NCI-H1105 (cell line): Measurements from ENCODE around the gene LRRC73.
"Not testable (repeated sequence)": the region's sequence is repeated elsewhere in the genome, so short reads cannot be mapped to it uniquely, and the experiment has no call there.

ENCODE experiments used
- DNase-seq: peaks from one replicate; lab custom pipeline; 2025; lab: John Stamatoyannopoulos, UW

LRRC73 gene

DNA sequence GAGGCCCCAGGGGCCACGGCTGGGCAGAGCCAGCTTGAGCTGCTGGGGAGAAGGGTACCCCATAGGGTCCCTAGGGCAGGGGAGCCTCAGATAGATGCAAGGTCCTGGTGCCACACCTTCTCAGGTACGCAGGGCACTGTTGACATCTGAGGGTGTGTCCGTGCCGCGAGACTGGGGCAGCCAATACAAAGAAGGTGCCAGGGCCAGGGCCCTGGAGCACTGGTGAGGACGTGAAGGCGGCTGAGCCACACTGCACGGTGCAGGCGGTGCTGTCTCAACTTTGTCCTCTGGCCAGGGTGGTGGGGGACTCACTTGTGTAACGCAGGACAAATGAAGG is 649 bp upstream of the LRRC73 start:
- DNase-seq: peak; percentile 64

DNA sequence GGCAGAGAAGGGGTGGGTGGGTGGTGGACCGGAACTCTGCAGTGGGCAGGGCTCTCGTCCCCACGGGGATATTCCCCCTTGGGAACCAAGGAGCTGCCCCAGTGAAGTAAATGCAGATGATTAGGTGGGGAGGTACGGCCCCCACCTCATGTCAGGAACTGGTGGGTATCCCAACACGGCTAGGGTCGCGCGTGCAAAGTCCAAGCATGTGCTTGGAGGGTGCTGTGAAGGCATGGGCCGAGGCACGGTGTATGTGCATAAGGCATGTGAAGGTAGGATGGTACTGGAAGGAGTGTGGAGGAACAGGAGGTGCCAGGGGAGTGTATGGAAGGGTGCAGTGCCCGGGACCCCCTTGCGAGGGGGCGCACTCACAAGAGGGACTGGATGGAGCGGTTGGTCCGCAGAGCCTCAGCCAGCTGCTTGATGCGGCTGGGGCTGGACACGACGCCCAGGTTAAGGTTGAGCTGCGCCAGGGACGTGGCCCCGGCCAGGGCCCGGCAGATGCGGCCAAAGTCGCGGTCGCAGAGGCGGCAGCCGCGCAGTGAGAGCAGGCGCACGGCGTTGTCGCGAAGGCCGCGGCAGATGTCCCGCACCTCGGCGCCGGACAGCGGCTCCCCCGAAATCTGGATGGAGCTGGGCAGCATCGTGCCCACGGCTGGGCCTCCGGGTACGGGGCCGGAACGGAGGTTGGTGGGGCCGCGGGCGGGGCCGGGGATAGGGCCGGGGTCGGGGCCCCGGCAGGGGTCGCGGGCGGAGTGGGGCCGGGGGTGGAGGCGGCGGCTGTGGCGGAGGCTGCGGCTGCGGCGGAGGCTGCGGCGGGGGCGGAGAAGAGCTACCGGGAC is 783 bp downstream of the LRRC73 start:
- no peak for DNase-seq

DNA sequence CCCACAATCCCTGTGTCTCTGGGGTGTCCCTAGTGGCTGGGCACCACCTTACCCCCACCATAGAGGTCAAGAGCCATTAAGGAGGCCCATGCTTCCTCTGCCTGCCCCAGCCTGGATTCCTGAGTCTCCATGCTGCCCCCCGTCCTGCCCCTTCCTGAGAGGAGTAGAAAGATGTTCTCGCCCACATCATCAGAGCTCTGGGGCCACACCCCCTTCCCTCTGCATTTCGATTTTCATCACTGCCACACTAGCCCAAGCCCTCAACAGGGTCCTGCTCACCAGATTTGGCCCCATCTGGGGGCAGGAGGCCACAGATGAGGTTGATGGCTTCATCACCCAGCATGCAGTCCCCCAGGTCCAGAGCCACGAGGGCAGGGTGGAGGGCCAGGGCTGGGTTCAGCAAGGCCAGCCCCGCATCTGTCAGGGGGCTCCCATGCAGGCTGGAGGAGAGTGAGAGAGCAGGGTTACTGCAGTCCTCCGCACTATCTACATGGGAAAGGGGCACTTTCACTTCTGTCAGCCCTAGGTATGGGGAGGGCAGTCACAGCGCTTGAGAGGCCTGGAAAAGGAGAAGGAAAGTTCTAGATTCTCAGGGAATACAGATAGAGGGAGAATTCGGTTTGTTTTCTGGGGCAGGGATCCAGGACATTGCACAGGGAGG is 1.5 kb downstream of the LRRC73 start:
- no peak for DNase-seq

DNA sequence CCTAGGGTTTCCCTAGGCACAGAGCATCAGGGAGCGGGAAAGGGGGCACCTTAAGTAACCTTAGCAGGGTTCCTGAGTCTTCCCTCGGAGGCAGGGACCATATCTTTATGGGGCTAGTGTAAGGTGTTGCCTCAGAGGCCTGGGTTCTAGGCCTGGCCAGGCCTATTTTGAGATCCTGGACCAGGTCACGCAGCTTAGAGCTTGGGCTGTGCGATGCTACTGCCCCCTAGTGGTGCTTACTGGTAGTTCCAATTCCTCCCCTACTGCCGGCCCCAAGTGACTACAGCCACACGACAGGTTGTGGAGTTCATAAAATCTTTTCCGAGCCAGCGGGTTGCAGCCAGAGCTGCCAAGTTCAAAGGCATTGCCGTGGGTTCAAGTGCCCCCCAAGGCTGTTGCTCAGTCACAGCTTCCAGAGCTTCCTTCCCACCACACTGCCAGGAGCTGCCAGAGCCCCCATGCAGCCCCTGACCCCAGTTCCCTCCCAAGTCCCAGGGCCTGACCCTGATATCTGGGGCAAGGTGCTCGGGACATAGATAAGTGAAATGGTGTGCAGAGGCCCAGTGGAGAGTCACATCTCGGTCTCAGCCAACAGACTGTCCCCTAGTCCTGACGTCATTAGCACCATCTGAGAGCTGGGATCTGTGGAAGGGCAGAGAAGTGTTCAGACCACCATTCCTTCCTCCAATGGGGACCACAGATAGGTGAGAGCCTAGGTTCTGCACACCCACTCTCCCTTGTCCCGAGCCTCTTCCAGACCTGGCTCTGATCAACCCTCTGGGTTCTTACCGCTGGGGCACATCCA is 3.3 kb downstream of the LRRC73 start:
- peak; percentile 48 for DNase-seq

DNA sequence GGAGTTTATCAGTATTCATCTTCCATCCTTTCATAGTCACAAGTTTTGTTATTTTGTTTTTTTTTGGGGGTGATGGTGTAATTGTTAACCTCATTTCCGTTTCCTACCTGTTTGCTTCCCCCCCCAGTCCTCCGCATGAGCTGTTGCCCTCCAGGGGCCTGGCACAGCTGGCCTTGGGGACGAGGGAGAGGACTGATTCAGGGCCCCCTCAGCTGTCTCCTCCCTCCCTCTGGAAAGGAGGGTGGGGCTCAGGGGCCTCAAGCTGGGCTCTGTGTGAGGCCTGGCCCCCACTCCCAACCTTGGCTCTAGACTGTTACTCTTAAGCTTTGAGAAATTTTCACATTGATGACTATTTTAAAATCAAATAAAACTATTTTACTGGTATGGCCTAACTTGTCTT is 4.0 kb downstream of the LRRC73 start:
- DNase-seq: no peak

DNA sequence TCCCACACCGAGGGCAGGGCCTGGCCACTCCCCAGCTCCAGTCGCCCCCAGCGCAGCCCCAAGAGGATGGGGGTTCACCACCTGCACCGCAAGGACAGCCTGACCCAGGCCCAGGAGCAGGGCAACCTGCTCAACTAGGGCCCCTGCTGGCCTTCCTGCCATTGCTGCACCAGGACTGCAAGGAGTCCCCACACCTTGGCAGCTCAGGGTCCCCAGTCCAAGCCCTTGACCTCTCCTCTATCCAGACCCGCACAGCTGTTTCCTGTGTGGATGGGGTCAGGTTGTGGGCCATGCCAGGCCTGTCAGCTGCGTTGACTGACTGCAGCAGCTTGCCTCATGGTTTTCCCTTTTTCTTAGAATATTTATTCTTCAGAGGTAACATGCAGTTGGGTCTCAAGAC is 4.4 kb downstream of the LRRC73 start:
- DNase-seq: no peak

DNA sequence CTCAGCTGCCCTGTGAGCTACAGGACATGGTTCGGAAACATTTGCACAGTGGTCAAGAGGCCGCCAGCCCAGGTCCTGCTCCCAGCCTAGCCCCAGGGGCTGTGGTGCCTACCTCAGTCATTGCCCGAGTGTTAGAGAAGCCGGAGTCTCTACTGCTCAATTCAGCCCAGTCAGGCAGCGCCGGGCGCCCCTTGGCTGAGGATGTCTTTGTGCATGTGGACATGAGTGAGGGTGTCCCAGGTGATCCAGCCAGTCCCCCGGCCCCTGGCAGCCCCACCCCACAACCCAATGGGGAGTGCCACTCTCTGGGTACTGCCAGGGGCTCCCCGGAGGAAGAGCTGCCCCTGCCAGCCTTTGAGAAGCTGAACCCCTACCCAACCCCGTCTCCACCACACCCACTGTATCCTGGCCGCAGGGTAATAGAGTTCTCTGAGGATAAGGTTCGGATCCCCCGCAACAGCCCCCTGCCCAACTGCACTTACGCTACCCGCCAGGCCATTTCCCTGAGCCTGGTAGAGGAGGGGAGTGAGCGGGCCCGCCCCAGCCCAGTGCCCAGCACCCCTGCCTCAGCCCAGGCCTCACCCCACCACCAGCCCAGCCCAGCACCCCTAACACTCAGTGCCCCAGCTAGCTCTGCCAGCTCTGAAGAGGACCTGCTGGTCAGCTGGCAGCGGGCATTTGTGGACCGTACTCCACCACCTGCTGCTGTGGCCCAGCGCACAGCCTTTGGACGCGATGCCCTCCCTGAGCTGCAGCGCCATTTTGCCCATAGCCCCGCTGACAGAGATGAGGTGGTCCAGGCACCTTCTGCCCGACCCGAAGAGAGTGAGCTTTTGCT is 5.2 kb downstream of the LRRC73 start:
- no peak for DNase-seq

DNA sequence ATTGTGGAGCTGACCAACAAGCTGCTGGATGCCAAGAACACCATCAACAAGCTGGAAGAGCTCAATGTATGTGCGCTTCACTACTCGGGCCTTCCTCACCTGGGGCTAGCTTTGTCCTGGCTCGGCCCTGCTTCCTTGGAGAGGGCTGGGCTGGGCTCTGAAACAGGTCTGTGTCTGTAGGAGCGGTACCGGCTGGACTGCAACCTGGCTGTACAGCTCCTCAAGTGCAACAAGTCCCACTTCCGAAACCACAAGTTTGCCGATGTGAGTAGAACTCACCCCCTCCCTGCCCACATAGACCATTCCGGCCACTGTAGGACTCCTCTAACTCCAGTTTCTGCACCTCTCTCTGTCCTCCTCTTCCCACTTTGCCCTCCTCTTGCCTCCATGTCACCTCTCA is 6.7 kb downstream of the LRRC73 start:
- no peak for DNase-seq

DNA sequence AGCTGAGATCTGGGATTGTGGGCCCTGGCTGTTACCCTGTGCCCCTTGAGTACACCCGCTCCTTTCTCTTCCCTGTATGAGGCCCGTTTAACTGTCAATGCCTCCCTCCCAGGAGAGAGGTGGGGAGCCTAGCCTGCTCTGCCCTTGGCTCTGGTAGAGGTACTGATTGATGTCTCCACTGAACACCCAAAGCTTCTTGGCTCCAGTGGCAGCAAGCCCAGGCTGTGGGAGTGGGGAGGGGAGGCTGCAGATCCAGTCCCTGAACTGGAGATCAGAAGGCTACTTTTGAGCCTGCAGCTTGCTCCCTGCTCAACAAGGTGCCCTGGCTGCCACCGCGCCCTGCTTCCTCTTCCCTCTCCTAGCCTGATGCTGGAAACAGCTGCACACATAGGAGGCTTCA is 7.5 kb downstream of the LRRC73 start:
- DNase-seq: no peak

DNA sequence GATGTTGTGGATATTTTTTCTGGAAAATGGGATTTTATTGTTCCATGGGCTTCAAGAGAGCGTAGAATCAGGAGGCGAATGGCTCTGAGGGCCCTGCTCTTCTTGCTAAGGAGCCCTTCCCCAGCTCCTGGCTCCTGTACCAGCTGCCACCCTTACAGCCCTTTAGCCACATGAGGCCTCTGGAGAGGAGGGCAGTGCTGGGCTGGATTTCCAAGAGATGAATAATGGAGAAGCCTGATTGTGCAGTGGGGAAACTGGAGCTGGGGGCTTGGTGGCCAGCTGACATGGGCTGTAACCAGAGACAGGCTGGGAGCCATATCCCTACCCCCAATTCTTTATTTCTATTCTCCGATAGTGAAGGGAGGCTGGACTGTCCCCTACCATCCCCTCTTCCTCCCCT is 9.2 kb downstream of the LRRC73 start:
- no peak for DNase-seq

DNA sequence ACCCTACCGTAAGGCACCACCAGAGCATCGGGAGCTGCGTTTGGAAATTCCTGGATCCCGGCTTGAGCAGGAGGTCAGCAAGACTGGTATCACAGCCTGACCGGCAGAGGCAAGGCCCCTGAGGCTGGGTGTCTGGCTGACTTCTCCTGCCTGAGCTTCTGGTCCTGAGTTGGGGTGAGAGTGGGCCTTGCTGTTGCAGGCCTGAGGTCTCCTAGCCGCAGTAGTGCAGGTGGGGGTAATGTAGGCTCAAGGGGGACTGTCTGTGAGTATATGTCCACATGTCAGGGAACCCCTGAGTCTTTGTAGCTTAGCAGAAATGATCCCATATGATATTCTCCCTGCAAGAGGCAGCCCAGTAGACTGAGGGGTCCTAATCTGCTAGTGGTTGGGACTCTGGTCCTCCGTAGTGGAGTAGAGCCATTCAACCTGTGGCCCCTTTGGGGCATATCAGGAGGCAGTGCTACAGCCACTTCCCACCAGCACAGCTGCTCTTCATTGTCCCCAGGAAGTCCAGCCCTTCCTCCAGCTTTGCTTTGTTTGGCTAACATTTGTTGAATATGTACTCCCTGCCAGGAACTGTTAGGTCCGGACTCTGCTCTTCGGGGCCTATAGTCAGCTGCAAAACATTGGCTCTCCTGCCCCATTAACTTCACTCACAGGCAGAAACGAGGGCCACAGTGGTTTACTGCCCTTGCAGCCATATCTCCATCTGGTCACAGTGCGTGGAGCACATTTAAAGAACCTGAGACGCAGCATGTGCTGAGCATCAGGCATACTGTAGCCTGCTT is 10.9 kb downstream of the LRRC73 start:
- DNase-seq: no peak

DNA sequence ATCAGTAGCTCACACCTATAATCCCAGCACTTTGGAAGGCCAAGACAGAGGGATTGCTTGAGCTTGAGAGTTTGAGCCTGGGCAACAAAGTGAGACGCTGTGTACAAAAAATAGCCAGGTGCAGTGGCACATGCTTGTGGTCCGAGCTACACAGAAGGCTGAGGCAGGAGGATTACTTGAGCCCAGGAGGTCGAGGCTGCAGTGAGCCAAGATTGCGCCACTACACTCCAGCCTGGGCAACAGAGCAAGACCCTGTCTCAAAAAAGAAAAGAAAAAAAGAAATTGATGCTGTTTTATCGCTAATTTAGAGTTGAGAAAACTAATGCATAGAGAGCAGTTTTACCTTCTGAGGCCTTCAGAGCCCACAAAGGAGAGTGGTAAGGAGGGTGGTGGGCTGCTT is 11.9 kb downstream of the LRRC73 start:
- not testable (repeated sequence) for DNase-seq

DNA sequence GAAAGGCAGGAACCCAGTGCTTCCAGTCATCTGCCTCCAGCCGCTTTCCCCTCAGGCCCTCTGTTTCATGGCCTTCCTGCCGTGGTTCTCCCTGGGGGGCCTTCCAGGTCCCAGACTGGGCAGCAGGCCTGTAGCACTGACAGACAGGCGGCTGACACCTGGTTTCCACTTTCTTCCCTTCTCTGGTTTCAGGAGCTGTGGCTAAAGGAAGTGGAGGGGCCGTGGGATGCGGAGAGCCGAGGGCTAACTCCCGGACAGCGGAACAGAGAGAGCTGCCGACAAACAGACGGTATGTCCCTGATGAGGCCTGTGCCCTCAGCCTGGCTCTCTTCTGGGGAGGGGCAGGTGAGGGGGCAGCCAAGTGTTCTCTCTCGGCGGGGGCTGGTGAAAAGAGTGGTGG is 12.5 kb downstream of the LRRC73 start:
- no peak for DNase-seq

DNA sequence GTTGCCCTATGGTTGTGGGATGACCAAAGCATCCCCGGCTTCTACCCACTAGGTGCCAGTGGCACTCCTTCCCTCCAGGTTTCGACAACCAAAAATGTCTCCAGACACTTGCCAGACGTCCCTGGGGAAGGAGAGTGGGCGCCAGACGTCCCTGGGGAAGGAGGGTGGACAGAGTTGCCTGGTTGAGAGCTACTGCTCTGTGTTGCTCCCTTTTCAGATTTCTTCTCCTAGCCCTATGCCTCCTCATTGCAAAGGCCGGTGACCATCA is 13.1 kb downstream of the LRRC73 start:
- DNase-seq: no peak

DNA sequence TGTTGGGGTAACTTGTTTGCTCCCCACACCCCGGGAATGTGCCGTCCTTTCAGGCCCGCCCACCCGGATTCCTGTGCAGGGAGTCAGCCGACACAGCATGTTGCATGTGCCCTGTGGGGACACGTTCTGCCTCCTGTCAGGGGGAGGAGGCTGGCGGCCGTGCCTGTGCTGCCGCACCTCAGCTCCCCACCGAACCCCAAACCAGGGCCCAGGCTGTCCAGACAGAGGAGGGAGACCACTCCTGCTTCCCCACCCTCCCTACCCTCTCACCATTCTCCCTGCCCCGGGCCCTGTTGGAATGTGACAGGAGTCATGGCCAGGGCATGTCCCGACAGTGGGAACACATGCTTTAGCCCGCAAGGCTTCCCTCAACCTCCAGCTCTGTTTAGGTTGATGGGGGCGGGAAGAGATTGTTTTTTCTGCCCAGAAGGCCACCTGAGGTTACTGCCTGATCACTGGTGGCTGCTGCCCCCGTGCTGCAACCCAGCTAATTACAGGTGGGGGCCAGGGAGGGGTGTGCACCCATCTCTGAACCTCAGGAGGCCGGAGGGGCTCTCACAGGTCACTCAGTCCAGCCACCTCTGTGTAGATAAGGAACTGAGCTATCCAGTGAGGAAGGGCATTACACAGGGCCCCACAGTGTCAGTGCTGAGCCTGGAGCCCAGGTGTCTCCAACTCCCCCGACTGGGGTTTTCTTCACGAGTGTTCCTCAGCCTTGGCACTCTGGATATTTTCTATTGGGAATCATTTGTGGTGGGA is 13.6 kb downstream of the LRRC73 start:
- DNase-seq: no peak

DNA sequence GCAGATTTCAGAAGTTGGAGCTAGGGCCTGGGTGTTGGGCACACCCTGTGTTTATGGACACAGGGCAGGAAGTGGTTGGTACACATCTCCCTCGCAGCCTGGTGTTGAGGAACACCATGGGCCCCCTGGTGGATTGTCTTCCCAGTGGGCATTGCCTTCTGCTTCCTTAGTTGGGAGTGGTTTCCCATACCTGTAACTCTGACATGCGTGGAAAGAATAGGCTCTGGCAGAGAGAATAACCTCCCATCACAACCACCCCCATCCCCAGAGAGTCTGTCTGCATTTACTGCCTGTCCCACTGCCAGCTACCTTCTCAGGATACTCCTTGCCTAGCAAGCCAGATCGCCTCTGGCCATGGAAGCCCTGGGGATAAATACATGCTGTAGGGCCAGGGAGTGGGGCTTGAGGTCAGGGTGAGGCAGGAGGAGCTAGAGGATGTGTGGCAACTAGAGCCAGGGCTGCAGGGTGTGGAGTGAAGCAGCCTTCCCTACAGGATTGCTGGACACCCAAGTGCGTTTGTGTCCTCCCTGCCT is 14.7 kb downstream of the LRRC73 start:
- no peak for DNase-seq

DNA sequence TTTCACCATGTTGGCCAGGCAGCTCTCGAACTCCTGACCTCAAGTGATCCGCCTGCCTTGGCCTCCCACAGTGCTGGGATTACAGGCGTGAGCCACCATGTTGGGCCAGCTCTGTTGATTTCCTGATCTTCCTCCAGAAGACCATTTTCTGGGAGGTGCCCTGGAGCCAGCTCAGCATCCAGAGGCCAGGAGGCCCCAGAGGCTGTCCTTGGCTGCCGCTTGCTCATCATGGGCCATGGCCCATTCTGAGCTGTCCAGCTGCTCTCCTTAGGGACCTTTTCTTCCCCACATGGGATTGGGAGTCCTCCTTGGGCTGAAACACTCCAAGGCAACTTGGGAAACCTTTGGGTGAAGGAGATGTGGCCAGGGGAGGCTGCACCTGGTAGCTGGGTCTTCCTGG is 15.4 kb downstream of the LRRC73 start:
- DNase-seq: no peak

DNA sequence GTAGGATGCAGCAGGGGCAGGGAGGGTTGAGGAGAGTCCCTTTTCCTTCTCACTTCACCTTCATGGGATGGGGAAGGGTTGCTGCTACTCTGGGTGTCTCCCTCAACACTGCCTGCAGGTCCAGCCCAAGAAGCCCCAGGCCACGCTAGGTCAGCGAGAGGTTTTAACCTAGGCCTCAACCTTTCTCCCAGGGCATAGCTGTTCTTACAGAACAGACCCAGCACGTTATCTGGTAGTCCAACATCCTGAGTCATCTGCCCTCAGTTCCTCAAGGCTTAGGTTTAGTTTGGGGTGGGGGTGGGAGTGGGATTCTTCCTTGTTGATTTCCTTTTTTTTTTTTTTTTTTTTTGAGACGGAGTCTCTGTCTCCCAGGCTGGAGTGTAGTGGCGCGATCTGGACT is 15.8 kb downstream of the LRRC73 start:
- DNase-seq: no peak

DNA sequence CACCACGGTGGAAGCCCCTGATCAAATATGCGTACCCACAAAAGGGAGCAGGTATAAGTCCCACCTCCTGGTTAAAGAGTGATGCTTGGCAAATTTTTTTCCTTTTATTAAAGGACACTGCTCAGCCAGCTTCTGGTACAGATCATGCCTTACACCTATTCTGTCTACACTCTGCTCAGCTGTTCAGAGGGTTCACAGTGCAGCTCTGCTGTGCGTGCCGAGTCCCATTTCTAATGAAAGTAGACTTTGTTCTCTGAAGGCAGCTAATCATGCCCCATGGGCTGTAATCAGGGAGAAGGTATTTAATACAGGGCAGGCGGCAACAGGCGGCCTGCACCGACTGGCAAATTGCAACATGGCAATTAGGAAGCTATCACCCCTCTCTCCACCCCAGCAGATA is 16.3 kb downstream of the LRRC73 start:
- no peak for DNase-seq

DNA sequence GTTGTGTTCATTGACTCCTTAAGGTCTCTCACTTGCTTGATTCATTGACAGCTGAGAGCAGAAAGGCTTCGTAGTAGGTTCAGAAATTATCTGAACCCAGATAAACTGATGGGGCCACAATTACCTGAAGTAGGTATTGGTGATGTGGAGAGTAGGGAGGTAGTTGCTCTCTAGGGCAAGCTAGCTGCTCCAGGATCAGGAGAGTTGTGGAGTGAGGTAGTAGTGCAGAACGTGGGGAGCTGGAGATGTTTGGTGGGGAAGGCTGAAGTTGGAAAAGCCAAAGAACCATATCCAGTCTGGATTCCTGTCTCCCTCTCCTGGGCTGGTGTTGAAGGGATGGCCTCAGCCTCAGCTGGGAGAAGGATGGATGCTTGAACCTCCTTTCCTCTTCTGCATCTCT is 16.9 kb downstream of the LRRC73 start:
- no peak for DNase-seq

DNA sequence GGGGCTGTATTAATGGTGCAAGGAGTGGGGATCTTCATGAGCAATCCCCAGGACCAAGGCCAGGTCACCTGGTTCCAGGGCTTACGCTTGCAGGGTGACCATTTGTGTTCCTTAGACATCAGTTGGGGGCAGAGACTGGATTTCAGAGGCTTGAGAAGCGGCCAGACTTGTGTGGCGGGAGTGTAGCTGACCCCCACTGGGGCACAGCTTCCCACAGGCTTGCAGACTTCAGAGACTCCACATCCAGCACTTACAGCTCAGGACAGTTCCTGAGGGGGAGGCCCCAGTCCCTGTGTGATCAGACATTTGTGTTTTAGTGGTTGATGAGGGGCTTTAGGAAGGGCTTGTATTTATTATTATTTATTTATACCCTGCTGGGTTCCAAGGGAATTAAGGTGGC is 17.5 kb downstream of the LRRC73 start:
- DNase-seq: no peak
